NCI-H82 treated with DMSO at 0.1 percent for 48 hours (cell line): Measurements from ENCODE around the gene AGBL4.
A peak's percentile ranks its signal among the peaks of the same experiment; 100 is the strongest.
"Not testable (repeated sequence)": the region's sequence is repeated elsewhere in the genome, so short reads cannot be mapped to it uniquely, and the experiment has no call there.

Source experiments
- DNase-seq: peaks from one replicate; lab custom pipeline; 2025; ENCODE audit not compliant: unreplicated experiment; lab: John Stamatoyannopoulos, UW

Gene AGBL4

DNA sequence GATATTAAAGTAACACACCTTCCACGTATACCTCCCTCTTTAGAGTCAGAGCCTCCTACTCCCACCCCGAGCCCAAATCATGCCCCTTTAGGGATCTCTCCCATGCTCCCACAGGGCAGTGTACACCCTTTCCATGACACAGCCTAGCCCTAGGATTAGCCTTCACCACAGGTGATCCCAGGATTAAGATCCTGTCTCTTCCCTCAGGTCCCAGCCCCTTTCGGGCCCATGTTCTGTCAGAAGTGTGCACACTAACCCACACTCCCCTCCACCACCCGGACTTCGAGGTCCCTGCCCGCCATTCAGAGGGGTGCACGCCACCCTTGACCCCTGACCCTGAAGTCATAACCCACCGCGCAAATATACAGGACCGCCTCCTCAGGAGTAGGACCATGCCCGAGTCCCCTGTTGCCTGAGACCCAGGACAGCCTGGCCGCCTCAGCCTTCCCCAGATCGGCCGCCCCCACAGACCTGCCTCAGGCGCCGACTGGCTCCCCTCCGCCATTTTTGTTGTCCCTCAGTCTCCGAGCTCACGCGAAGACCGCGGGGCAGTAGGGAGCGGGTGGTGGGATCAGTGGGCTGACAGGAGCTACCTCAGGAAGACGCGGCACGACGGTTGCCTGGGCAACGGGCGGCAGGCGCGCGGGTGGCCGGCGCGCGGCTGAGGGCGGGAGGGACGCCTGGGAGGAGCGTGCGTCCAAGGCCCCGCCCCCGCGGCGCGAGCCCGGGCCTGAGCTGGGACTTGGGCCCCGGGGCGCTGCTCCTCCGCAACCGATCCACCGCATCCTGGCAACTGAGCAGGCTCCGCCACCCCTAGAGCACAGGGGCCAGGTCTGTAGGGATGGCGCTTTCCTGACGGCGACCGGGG, at the start of gene AGBL4:
TSS of gene AGBL4 (minus strand) at position 663 of the 868 bp plus-strand sequence.
- peak; percentile 16 for DNase-seq

DNA sequence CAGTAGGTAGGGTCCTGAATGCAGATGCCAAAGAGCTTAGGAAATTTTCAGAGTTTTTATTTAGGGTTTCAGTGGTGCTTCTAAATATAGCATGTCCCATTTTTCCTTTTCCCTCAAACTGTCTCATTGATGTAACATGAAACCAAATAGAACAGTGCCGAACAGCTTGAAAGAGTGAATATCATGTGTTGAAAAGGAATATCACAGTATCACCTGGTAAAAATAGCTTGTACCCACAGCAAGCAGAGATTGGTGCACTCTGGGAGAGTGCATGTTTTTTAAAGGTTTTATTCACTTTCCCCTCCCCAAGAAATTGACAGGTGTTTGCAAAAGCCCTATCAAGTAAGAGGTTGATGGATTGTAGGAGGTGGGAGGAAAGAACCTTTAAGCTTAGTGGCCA, 43.1 kb upstream of the AGBL4 start:
- no peak for DNase-seq

DNA sequence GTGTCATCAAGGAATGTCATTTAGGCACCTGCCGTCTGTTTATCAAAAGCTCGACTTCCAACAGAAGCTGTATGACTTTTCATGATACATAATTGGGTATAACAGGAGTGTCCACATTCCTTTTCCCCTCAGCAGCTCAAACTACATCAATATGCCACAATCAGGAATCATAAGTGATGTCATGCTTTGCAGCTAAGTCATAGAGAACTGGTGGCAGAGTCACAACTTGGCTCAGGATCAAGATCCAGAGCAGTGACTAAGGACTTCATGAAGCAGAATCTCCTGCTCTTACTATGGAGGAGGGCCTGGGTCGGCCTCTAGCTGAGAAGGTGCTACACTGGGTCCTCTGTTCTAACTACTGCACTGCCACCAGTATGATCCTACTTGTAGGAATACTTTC, 36.5 kb upstream of the AGBL4 start:
- DNase-seq, result no peak

DNA sequence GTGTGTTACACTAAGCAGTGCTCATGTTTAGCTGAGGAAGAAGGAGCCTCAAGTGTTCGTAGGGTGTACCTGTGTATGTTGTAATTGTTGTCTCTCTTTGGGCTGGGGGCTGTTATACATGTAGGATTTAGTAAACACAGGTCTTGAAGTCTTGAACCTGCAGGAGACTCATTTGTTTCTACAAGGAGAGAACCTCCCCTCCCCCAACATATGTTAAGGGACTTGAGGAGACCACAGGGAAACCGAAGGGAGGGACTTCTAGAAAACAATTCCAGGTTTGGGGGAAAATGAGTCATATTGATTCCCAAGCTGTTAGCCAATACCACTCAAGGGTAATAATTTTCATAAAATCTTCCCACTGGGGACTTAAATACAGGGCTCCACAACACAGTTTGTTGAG, 25.0 kb upstream of the AGBL4 start:
- DNase-seq, result no peak

DNA sequence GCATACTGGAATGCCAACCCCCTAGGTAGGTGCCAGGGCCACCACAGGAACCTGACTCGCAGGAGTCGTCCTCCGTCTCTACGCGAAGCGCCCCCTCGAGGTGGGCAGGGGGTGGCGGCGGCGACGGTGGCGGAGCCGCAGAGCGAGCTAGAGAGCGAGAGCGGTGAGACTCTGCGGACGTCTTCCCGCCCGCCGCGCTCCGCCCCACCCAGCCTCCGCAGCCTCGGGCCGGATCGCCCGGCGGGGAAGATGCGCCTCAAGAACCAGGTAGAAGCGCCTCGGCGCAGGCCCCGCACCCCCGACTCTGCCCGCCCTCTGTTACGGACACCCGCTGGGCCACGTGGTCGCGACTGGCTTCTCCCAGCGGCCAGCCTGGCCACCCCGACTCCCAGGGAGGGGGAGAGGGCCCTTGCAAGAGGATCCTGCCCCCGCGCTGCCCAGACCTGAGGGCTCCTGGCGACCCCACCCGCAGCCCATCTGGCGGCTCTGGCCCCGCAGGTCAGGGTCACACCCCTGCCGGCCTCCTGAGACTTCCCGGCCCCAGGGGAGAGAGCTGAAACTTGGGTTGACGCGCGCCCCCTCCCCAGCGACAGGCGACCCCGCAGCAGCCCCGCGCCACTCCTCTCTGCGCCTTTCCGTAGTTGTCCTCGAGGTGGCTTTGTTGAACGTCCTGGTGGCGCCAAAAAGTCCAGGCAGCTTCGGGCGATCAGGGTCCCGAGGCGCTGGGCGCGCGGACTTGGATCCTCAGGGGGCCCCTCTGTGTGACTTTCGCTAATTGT, 24.4 kb upstream of the AGBL4 start:
- no peak for DNase-seq

DNA sequence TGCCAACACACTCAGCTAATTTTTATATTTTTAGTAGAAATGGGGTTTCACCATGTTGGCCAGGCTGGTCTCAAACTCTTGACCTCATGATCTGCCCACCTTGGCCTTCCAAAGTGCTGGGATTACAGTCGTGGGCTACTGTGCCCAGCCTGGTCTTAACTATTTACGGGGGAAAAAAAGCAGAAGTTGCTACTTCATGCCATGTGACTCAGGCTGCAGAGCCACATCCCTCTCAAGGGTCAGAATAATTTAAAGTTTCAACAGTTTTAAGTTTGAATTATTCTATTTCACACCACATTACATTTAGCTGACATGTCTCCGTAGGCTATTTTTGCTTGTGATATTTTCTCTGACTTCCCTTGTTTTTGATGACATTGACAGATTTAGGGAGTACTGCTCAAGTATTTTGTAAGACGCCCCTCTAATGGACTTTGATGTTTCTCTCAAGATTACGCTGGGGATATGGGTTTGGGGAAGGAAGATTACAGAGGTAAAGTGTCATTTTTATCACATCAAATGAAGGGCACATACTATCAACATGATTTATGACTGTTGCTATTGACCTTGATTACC, 14.6 kb upstream of the AGBL4 start:
- no peak for DNase-seq

DNA sequence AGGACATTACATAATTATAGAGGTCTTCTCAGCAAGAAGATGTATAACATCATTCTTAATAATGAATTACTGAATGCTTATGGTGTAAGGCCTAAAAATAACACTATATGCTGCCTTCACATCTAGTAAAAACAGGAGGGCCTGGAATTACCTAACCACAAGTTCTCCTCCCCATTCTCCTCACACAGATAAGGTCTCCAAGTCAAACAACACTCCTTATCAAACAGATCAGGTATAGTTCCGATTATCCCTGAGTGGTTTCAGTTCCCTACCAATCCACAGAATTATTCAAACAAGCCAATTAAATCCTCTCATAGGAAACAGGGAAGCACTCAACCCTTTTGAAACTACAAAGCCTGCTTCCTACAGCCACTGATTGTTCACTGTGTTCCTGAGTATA, 4.0 kb upstream of the AGBL4 start:
- no peak for DNase-seq

DNA sequence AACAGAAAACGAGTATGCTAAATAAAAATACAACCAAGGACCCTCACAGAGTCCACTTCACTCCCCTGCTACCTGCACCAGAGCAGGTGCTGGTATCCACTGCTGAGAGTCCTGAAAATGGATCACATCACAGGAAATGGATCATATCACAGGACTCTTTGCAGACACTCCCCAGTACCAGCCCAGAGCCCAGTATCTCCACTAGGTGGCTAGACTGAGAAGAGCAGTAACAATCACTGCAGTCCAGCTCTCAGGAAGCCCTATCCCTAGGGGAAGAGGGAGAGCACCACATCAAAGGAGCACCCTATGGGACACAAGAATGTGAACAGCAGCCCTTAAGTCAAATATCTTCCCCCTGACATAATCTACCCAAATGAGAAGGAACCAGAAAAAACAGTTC, 28.0 kb downstream of the AGBL4 start:
- no peak for DNase-seq

DNA sequence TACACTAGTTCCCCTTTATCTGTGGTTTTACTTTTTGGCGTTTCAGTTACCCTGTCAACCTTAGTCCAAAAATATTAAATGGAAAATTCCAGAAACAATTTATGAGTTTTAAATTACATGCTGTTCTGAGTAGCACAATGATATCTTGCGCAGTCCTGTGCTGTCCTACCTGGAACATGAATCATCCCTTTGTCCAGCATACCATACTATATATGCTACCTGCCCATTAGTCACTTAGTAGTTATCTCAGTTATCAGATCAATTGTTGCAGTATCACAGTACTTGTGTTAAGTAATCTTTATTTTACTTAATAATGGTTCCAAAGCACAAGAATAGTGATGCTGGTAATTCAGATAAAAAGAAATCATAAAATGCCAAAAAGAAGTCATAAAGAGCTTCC, 52.7 kb downstream of the AGBL4 start:
- DNase-seq, result no peak

DNA sequence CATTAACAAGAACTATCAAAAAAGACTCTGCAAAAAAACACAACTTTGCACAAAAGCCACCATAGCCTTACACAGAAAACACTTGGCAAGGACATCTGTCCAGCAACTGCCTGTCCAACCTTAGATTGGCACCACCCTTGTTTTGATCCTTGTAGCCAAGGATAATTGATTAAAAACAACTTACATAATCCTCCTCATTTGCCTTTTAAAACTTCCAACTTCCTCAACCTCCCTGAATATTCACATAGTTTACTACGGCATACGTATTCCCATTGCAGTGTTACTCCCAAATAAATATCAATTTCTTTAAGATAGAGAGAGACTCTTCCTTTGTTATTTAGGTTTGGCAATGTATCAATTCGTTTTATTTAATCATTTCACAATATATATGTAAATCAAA, 72.4 kb downstream of the AGBL4 start:
- no peak for DNase-seq

DNA sequence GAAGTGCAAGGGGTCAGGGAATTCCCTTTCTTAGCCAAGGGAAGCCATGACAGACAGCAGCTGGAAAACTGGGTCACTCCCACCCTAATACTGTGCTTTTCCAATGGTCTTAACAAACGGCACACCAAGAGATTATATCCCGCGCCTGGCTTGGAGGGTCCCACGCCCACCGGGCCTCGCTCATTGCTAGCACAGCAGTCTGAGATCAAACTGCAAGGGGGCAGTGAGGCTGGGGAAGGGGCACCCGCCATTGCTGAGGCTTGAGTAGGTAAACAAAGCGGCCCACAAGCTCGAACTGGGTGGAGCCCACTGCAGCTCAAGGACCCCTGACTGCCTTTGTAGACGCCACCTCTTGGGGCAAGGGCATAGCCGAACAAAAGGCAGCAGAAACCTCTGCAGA, 108.5 kb downstream of the AGBL4 start:
- DNase-seq, result not testable (repeated sequence)

DNA sequence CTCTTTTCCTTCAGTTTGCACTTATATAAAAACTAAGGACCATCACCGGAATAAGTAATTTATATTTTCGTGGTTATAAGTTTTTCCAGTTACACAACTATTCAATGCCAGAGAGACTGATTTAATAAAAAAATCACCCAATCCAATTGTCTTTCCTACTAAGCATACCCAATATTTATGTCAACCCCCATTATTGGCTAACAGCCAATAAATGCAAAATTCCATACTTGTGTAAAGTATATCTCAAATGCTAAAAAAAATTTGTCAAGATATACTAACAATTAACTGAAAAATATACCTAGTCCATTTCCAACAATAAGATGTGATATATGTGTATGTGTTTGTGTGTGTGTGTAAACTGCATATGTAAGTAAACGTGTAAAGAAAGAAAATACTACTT, 117.4 kb downstream of the AGBL4 start:
- no peak for DNase-seq

DNA sequence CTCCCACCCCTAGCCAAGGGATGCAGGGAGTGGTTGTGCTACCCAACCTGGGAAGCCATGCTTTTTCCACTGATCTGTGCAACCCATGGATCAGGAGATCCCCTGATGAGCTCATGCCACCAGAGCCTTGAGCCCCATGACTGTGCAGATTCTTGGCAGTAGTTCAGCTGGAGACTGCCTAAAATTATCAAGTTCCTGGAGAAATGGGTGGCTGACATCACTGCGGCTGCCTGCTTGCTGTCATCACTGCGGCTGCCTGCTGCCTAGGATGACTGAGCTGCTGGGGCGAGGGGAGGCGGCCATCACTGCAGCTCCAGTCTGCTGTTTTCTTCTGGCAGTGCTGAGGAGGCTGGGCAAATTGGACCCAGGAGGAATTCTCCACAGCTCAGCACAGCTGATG, 159.2 kb downstream of the AGBL4 start:
- no peak for DNase-seq

DNA sequence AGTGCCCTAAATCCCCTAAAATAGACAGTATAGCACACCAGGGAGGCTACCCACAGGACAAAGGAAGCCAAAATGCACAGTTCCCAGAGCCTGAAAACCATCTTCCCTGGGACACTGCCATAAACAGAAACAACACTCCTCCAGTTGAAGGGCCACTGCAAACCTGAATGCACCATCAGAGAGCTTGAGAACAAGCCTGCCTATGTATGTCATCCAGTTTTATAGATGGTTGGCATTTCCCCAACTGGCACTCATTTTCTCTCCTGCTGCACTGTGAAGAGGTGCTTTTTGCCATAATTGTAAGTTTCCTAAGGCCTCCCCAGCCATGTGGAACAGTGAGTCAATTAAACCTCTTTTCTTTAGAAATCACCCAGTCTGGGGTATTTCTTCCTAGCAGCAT, 169.0 kb downstream of the AGBL4 start:
- DNase-seq, result no peak

DNA sequence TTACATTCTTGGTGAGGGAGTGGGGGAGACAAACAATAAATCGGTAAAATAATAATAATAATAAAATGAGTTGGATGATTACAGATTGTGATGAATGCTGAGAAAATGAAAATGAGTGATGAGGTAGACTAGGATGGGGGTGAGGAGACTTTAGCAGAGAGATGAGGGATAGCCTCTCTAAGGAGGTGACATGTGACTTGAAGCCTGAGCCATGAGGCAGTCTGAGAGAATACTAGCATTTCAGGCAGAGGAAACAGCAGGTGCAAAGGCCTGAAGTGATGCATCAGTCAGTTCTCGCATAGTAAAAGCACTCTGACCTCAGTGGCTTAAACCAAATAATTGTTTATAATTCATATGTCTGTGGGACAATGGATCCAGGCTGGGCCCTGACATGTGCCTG, 181.2 kb downstream of the AGBL4 start:
- no peak for DNase-seq

DNA sequence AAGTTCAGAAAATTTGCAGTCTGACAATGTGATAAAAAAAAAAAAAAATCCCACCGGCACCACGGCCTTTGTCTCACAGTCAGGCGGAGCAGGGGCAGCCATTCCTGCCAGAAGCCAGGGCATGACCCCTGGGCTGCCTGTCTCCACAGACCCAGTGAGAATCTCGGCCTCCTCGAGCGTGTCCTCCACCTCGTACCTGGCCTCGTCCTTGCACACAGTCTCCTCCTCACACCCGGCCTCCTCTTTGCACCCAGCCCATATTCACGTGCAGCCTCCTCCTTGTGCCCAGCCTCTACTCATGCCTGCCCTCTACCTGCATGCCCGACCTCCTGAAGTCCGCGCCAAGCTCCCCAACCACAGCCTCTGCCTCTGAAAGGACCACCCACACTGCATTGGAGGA, 182.0 kb downstream of the AGBL4 start:
- no peak for DNase-seq

DNA sequence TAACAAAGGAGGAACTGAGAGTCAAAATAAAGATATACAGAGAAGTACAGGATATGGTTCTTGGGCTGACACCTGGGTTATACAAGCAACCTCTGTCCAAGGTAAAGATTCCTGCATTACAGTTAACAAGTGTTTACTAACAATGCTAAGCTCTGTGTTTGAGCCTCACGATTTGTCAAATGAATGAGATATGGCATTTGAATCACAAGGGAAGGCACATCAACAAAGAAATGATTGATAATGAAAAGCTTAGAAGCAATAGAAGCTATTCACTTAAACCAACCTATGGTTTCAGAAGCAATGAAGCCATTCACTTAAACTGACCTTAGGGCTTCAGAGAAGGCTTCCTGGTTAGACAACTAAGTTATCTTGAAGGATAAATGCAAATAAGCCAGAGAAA, 199.5 kb downstream of the AGBL4 start:
- no peak for DNase-seq

DNA sequence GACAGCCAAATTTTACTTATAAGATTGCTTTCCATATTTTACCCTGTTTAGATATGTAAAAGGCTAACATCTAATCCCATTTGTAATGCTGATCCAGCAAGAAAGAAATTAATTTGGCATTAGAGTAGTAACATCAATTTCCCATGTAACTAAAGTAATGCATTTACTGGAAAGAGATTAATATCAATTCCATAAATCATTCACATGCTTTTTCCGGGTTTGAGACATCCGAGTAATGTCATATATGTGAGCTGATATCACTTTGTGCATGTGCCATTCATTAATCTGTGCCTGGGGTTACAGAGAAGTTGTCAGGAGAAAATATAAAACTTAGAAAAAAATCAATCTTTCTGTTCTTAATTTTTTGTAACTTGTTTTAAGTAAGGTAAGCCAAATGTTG, 206.1 kb downstream of the AGBL4 start:
- no peak for DNase-seq

DNA sequence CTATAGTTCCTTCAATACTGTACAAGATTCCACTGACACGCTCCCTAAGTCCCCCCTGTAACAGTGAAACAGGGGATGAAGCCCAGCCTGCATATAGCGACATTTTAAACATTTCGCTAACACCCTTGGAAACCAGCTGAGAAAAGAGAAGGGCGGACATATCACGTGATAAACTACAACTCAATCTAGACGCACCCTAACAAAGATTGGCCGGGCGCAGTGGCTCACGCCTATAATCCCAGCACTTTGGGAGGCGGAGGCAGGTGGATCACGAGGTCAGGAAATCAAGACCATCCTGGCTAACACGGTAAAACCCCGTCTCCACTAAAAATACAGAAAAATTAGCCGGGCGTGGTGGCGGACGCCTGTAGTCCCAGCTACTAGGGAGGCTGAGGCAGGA, 236.7 kb downstream of the AGBL4 start:
- not testable (repeated sequence) for DNase-seq

DNA sequence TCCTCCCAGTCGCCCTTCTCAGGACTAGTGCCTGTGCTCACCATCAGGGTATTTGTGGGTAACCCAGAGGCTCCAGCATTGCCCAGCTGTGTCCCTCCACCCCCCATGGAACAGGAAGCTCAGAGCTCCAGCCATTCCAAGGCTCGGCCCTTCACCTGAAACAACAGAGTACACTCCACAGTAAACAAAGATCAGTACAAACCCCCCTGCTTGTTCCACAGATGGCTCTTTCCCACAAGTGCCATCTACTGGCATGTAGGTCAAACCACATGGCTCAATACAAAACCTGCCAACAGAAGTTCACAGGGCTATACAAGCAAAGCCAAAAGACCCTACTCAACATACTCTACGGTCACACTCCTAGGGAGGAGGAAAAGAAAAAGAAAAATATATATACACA, 258.7 kb downstream of the AGBL4 start:
- DNase-seq, result peak; percentile 32

DNA sequence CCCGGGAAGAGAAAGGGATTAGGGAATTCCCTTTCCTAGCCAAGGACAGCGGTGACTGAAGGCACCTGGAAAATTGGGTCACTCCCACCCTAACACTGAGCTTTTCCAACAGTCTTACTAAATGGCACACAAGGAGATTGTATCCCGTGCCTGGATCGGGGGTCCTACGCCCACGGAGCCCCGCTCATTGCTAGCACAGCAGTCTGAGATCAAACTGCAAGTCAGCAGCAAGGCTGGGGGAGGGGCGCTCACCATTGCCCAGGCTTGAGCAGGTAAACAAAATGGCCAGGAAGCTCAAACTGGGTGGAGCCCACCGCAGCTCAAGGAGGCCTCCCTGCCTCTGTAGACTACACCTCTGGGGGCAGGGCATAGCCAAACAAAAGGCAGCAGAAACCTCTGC, 285.6 kb downstream of the AGBL4 start:
- DNase-seq, result not testable (repeated sequence)

DNA sequence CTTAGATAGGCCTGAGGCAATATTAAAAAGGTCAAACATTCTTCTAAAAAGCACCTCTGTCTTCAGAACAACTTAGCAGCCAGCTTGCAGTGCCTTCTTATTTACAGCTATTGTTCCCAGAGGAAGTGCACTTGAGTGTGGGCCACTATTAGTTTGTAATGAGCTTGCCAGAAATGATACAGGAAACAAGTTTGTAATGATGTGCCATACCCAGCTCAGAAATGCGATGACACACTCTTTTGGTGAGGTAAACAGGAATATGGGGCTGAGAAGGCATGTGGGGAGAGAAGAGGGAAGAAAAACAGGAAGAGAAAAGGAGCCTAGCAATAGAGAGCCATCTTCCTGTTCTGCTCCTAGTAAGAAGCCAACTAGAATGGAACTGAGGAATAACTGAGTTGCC, 295.4 kb downstream of the AGBL4 start:
- no peak for DNase-seq
